Activated CD8-positive, alpha-beta memory T cell treated with anti-CD3 and anti-CD28 coated beads, Interleukin-2, amount 50 U/mL, for 24 hours (primary cell): ENCODE results near the gene TMEM94.
"Not testable (repeated sequence)": the region's sequence is repeated elsewhere in the genome, so short reads cannot be mapped to it uniquely, and the experiment has no call there.

Experiments
- DNase-seq: peaks from one replicate; pipeline ENCODE4 v3.0.0-alpha.2; 2020; ENCODE audit errors: extremely low read depth

The TMEM94 gene

GRCh38 chr17:75445896-75446295, 10.5 kb upstream of the TMEM94 start:
- DNase-seq, result not testable (repeated sequence)

- DNase-seq, result no peak
Measured at GRCh38 chr17:75447951-75448856, 8.2 kb upstream of the TMEM94 start.

DNA sequence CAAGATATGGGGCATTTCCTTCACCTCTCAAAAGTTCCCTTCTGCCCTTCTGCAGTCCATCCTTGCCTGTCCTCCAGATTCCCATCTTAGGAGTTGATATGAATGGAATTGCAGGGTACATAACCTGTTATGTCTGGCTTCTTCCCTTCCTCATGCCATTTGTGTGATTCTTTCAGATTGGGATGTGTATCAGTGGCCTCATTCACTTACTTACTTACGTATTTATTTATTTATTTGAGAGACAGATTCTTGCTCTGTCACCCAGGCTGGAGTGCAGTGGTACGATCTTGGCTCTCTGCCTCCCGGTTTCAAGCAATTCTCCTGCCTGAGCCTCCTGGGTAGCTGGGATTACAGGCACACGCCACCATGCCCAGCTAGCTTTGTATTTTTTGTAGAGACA, 6.2 kb upstream of the TMEM94 start:
- no peak for DNase-seq

- DNase-seq, result no peak
Measured at GRCh38 chr17:75454193-75454592, 2.2 kb upstream of the TMEM94 start.

DNA sequence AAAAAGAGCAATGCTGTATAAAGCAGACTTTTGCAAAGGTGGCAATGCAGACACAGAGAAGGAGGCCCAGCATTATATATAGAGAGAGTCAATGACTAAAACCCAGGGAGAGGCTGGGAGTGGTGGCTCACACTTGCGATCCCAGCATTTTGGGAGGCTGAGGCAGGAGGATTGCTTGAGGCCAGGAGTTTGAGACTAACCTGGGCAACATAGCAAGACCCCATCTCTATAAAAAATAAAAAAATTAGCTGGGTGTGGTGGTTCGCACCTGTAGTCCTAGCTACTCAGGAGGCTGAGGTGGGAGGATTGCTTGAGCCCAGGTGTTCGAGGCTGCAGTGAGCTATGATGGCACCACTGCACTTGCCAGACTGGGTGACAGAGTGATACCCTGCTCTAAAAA, 1.8 kb upstream of the TMEM94 start:
- DNase-seq, result not testable (repeated sequence)

DNA sequence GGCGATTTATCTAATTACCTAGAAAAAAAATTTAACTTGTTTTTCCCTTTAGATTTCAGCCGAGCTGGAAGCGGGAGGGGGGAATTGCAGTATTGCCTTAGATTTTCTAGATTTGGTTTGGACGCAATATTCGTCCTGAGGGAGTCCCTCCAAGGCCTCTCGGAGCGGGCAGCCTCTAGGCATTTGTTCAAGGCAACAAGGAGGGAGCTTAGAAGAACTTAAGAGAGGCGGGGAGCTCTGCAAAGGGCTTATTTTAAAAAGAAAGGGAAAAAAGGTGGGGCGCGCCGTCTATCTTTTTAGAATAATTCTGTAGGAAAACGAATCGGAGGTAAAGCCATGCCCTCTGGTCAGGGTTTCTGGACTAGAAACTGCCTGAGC, 407 bp upstream of the TMEM94 start:
- no peak for DNase-seq

- no peak for DNase-seq
Measured at GRCh38 chr17:75457047-75457654, 716 bp downstream of the TMEM94 start.

DNA sequence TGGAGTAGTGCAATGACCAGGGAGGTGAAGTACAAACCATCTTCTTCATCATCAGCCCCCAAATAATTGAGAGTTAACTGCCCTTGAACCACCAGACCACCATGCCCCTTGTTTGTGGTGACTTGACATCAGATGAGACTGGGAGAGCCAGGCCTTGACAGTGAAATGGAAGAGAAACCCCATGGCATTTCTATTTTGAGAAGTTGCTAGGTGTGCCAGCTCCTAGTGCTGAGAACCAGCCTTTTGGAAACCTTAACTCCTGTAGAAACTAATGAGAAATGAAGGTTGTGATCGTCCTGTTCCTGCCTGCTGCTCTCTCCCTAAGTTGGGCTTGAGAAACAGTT, 2.8 kb downstream of the TMEM94 start:
- no peak for DNase-seq

- DNase-seq, result no peak
Measured at GRCh38 chr17:75459590-75460267, 3.3 kb downstream of the TMEM94 start.

DNA sequence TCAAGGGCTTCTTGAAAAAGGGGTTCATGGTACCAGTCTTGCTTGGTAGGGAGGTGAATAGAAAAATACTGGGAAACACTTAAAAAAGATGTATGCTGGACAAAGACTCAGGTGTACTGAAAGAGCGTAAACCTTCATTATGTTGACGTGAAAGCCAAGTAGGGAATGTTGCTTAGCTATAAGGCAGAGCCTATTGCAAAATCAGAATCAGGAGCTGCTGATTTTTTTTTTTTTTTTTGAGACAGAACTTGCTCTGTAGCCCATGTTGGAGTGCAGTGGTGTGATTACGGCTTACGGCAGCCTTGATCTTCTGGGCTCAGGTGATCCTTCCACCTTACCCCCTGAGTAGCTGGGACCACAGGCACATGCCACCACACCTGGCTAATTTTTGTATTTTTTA, 3.9 kb downstream of the TMEM94 start:
- no peak for DNase-seq

DNA sequence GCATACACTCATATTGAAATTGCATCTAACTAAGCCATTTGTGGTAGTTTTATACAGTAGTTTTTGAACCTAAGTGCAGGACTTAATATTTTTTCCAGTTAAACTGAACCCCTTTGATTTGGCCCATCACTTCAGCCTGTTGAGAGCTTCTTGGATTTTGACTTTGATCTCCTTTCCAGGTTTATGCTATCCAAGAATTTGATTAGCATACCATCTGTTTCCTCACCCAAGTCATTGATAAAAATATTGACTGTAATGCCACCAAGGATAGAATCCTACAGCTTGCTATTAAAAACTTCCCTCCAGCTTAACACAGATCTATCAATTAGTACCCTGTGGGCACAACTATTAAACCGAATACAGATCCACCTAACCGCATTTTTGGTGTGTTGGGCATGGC, 7.2 kb downstream of the TMEM94 start:
- DNase-seq, result no peak

GRCh38 chr17:75465039-75465438, 8.6 kb downstream of the TMEM94 start:
- no peak for DNase-seq

GRCh38 chr17:75468291-75468754, 11.9 kb downstream of the TMEM94 start:
- no peak for DNase-seq

GRCh38 chr17:75468779-75469373, 12.4 kb downstream of the TMEM94 start:
- DNase-seq, result no peak

DNA sequence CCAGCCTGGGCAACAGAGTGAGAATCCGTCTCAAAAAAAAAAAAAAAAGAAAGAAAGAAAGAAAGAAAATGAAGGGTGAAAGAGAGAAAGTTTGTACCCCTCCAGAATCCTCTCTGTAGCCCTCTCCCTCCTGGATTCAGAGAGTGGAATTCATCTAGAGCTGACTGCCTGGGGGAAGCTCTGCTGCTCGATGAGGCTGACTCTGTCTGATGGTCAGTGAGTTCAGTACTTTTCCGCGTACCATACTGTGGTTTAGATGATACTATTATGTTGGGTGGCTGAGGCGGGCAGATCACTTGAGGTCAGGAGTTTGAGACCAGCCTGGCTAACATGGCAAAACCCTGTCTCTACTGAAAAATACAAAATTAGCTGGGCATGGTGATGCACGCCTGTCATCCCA, 14.8 kb downstream of the TMEM94 start:
- no peak for DNase-seq

- no peak for DNase-seq
Measured at GRCh38 chr17:75472119-75472518, 15.7 kb downstream of the TMEM94 start.

GRCh38 chr17:75473246-75473645, 16.8 kb downstream of the TMEM94 start:
- no peak for DNase-seq

DNA sequence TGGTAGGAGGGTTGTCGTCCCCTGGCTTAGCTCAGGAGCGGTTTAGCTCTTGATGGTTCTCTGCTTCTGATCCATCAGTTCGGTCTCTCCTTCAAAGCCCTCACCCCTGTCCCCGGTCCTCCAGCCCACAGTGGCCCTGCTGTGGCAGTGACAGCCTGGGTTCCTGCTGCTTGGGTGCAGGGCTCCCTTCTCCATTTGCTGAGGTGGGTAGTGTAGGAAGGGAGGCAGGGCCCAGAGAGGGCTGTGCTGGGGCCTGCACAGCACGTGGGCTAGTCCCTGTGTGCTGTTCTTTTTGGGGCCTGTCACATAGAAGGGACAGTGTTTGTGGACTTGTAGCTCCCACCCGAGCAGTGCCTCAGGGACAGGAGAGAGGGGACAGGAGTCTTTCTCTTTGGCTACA, 18.3 kb downstream of the TMEM94 start:
- DNase-seq, result no peak

DNA sequence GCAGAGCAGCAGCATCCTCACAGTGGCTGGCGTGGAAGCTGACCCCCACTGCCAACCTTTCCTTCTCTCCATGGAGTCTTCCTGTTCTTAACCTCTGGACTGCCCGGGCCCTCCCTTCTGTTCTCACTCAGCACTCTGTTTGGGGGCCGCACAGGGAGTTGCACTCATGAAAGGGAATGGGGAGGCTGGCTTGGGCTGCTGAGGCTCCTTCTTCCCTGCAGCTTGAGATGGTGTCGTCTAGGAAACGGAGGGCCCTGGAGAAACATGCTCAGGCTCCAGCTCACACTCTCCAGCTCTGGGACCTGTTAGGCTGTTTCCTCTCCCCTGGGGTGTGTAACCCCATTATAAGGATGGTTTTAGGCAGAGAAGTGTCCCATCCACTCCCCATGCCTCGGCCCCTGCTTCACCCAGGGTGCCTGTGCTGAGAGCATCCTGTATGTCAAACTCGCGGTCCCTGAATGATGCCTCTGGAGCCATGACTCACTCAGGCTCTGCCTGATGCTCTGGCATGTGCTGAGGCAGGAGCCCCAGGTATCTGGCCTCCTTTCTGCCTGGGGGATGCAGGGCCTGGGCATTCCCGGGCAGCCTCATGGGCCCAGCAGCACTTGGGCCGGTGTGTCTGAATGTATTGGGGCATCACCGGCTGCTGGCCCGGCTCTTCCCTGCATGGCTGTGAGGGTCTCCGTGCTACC, 18.9 kb downstream of the TMEM94 start:
- DNase-seq, result no peak

GRCh38 chr17:75475851-75476250, 19.4 kb downstream of the TMEM94 start:
- no peak for DNase-seq

DNA sequence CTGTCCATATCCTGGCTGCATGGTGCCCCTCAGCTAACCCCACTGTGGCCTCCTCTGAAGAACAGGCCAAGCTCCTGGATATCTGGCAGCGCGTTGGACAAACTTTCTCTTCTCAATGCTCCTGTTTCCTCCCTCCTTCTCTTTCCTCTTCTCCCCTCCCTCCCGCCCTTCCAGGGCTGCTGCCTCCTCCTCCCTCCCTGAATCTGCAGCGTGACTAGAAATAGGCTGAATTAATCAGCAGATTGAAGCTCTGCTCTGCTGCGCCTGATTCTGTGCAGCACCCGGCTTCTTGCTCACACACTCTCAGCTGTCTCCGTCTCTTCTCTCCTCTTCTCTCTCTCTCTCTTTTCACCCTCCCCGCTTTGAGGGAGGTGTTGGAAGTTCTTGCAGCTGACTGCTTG, 19.8 kb downstream of the TMEM94 start:
- no peak for DNase-seq
